ENCODE data around the gene WFS1.

WFS1 gene

DNA sequence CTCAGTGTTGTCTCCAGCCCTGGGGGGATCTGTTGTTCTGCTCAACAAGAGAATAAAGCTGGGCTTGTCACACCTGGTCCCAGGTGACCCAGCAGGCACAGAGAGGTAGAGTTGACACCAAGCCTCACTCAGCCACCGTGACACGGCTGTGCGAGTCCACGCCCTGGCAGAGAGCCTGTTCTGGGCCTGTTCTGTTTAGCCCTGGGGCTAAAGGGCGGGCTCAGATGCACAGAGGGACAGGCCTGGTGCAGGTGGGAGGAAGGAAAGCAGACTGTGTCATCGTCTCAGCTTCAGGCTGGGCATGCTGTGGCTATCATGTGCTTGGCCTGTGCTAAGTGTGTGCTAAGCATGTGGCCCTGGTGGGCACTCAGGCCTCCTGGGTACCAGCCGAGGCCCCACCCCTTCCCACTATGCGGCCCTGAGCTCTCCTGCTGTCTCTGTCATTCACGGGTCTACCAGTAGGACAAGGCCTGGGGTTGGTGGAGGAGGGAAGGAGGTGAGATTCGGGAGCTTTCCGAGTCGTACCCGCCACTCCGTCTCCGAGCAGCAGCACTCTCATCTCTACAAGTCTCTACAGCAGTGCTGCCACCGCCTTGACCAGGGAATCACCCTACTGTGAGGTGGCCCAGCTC is 10.8 kb downstream of the WFS1 start:
- no peak for DNase-seq (ENCODE audit: low spot score)

DNA sequence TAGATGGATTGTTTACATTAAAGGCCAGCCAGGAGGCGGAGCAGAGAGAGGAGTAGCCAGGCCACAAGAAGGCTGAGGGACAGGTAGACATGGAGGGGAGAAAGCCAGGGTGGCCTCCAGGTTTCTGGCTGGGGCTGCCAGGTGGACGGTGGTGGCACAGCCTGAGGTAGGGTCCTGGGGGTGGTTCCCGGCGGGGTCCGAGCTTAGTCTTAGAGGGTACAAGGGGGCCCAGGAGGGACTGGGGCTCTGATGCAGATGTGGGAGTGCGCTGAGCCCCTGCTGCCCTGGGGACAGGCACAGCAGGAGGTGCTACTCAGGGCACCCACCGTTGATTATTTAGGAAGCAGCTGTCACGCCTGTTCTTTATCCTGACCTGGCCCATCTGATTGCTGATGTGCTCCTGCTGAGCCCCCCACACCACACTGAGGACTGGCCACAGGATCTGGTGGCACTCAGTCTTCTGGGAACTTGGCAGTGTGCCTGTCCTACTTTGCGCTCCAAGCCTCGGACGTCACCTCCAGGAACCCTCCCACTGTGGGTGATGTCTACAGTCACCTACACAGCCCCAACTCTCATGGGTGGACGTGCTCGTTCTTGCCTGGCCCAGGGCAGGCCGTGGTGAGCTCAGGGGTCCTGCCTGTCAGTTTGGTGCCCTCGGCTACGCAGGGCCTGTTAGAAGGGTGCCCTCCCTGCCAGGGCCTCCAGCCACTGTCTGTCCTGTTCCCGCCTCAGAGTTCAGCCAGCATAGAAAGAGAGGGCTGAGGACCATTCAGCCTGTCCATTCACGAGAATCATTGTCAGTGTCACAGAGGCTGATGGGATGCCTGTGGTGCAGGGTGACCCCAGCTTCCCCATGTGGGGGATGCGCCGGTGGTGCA is 12.0 kb downstream of the WFS1 start:
- no peak for DNase-seq (ENCODE audit: low spot score)

DNA sequence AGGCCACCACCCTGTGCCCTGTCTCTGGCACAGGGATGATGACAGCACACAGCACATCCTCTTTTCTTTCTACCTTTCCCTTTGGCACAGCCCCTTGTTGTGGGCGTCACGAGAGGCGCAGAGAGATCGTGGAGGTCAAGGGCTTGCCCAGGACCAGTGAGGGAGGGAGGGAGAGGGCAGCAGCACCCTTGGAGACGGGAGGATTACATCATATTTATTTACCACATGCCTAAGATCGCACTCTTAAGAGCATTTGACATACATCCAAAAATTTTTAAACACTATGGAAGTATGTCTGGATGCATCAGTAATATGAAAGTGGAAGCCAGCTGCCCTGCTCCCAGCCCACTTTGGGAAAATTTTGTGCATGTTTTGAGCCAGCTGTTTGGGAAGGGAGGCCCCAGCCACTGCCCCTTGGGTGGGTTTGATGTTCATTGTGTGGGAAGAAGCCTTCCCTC is 12.7 kb downstream of the WFS1 start:
- DNase-seq (ENCODE audit: low spot score): no peak

DNA sequence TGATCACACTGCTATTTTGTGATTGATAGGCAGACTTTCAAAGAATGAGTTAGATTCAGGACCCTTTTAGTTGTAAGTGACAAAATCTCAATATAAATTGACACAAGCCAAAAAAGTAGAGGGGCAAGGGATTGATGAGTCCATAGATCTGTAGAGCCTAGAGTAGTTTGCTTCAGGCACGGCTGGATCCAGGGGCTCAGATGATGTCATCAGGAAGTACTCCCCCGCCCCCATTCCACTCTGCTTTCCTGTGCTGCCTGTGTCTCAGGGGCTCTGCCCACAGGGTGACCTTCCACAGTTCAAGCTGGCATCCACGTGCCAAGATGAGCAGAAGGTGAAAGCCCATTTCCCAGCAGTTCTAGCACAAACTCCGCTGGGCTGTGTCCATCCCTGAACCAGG is 13.6 kb downstream of the WFS1 start:
- no peak for DNase-seq (ENCODE audit: low spot score)

DNA sequence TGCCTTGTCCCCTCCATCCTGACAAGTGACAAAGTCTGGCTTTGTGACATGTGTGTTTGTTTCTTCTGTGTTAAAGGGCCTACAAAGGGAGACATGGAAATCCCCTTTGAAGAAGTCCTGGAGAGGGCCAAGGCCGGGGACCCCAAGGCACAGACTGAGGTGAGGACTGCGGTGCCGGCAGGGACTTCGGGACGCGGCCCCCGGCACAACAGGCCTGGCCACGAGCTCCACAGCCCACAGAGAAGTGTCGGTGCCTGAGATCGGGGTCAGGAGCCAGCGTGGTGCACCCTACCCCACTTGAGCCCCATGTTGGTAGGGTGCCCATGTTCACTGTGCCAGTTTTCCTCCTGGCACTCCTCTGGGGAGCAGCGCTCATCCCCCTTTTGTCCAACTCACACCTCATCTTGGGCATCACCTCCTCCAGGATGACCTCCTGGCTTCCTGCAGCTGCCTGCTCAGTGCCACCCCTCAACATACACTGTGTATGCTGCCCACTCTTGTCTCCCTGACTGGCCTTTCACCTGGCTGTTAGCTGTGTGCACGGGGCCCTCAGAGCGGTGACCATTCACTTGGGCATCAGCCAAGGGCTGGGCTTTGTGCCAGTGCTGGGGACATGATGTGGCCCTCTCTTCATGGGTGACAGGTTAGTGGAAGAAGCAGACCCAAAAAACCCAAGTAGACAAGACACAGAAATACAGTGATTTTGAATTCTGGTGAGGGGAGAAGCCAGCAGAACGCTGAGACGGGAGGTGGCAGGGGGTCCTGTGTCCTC is 17.6 kb downstream of the WFS1 start:
- DNase-seq (ENCODE audit: low spot score): no peak

DNA sequence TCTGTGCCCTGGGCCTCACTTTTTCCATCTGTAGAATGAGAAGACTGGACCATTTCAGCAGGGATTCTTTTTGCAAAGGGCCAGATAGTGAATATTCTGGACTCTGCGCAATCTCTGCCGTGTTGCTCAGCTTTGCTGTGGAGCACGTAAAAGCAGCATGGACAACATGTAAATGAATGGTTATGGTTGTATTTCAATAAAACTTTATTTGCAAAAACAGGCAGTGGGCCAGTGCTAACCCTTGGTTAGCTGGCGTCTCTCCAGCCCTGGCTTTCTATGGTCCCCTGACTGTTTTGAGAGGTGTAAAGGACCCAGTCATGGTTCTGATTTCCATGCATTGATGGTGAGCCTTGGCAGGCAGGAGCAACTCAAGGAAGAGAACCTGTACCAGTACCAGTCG is 18.7 kb downstream of the WFS1 start:
- DNase-seq (ENCODE audit: low spot score): no peak

DNA sequence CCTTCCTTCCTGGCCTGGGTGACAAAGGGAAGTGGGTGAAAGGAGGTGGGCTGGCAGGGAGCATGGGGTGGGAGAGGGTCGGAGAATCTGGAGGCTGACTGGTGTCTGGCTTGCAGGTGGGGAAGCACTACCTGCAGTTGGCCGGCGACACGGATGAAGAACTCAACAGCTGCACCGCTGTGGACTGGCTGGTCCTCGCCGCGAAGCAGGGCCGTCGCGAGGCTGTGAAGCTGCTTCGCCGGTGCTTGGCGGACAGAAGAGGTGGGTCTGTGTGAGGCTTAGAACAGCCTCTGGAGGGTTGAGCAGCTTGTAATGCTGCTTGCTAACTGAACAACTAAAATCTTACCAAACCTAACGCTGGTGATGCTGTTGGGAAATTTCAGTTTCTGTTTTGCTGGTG is 19.2 kb downstream of the WFS1 start:
- DNase-seq (ENCODE audit: low spot score): no peak

DNA sequence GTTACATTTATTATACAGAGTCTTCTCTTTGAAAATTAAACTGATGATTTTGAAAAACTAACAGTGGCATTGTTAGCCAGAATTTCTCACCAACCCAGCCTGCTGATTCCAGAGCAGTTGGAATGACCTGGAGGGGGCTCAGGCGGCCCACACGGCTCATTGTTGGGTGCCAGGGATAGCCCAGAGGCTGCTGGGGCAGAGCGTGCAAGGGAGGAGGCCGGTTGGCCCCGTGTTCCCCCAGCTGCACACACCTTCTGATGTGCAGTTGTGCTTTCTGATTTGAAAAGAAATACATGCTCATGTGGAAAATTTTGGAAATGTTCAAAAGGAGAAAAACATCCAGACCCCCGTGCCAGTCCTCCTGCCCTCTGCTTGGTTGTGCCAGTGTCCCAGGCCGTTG is 20.6 kb downstream of the WFS1 start:
- no peak for DNase-seq (ENCODE audit: low spot score)

DNA sequence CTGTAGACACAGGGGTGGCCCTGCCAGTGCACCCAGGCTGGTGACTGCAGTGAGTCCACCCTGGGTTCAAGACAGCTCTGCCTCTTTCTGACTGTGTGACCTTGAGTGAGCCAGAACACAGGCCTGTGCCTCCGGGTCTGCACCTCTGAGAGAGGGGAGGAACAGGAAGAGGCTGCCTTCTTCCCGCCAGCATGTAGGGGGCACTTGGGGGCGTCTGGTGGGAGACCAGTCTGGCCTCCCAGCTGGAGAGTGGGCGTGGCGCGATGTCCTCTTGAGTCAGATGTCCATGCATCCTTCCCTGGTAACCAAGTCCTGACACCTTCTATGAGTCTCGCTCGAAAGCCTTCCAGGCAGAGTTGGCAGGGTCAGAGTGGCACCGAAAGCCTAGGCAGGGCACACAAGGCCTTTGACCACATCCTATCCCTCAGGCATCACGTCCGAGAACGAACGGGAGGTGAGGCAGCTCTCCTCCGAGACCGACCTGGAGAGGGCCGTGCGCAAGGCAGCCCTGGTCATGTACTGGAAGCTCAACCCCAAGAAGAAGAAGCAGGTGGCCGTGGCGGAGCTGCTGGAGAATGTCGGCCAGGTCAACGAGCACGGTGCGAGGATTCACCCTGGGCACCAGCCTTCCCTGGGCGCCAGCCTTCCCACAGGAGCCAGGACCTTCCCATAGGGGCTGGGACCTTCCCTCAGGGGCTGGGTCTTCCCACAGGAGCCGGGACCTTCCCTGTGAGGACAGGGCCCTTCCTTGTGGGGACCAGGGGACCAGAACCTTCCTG is 21.3 kb downstream of the WFS1 start:
- DNase-seq (ENCODE audit: low spot score): no peak

DNA sequence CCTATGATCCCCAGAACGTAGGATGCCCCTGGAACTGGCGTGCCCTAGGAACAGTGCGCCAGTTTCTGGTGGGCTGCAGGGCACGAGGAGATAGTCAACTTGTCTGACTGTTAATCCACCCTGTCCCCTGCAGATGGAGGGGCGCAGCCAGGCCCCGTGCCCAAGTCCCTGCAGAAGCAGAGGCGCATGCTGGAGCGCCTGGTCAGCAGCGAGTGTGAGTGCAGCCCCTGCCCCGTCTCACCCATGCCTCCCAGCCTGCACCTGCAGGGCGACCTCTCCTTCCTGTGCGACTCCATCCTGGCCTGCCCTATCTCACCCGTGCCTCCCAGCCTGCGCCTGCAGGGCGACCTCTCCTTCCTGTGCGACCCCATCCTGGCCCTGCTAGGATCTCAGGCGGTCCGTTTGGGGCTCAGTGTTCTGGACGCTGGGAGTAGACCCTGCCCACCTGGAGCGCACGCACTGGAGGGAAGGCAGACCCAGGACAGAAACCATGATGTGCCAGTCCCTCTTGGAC is 22.2 kb downstream of the WFS1 start:
- no peak for DNase-seq (ENCODE audit: low spot score)

DNA sequence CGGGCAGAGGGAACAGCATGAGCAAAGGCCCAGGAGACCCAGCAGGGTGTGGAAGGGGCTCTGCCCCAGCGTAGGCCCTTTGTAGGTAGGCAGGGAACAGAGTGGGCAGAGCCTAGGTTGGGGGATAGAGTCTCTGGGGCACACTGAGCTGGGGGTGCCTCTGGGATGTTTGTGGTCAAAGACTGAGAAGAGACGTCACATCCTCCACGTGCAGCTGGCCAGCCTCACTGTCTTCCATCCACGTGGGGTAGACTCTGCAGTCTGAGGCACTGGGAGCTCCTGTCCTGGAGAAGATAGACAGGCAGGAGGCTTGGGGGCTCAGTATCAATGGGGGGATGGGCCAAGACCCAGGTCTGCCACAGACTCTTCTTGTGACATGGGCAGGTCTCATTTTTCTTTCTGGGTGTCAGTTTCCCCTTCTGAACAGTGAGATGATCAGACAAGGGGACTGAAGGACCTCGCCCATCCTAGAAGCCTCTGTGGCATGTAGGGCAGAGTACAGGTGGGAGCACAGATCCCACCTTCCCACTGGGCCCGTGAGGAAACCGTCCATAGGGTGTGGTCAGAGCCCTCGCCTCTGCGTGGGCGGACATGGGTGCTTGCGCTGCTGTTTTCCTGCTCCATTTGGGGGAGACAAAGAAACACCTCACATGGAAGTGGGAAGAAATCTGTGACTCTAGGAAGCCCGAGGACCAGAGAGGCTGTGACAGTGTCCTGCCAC is 22.9 kb downstream of the WFS1 start:
- no peak for DNase-seq (ENCODE audit: low spot score)

DNA sequence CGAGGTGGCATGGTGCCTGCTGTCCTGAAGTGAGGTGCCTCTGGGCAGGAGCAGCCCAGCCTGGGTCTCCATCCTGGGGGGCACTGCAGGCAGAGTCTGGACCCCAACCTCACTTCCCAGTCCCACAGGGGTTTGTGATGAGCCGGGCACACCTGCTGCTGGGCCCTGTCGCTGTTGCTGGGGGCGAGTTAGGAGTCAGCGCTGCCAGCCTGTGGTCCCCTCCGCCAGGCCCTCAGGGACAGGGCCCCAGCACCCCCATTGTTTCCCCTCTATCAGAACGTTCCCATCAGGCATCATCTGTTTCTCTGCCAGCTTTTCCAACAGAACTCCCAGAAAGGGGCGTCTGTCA is 23.4 kb downstream of the WFS1 start:
- DNase-seq (ENCODE audit: low spot score): no peak

DNA sequence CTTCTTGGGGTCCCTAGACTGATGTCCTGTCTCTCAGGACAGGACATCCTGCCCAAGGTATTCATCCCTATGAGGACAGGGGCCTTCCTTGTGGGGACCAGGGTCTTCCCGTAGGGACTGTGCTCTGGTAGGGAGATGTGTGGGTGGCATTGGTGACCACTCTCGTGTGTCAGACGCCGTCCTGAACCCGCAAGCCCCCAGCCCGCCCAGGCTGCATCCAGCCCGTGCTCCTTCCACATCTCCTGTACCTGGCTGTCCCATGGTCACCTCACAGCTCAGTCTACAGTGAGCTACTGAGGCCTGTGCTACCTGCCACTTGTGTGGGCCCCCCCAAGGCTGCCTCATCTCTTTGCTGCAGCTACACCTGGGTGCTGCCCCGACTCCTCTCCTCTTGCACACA is 24.0 kb downstream of the WFS1 start:
- no peak for DNase-seq (ENCODE audit: low spot score)

DNA sequence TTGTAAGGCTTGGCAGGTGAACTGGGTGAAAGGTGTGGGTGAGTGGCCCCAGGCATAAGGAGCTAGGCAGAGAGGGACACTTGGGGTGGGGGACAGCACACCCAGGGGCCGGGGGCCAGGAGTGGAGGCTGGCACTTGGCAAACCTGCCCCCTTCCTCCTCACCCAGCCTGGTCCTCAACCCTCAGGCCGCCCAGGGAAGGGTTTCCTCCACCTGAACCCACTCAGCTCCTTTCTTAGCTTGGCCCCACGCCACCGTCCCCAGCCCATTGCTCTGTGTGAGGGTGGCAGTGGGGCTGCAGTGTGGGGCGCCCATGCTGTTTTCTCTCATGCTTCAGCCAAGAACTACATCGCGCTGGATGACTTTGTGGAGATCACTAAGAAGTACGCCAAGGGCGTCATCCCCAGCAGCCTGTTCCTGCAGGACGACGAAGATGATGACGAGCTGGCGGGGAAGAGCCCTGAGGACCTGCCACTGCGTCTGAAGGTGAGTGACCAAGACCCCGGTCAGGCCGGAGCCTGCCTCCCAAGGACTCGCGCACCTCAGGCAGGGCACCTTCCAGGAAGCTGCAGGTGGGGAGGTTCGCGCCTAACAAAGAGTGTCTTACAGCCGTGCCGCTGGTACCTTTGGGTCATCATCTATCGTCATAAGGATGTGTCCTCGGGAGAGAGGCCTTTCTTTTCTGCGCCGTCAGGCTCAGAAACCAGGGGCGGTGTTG is 25.2 kb downstream of the WFS1 start:
- no peak for DNase-seq (ENCODE audit: low spot score)

DNA sequence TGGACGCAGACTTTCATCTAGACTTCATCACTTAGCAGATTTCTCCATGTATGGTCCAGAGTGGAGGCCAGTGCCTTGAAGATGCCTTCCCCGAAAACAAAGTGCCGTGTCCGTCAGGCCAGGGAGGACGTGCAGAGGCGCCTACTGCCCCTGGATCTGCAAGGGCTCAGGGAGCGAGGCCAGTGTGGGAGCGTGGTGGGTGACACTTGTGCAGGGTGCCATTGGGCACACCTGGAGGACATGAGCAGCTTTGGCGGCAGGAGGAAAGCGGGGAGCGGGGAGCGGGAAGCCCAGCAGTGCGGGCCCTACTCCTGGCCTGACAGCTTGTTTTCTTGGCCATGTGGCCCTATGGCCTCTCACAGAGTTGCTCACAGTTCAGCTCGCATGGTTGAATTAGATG is 25.8 kb downstream of the WFS1 start:
- DNase-seq (ENCODE audit: low spot score): no peak

DNA sequence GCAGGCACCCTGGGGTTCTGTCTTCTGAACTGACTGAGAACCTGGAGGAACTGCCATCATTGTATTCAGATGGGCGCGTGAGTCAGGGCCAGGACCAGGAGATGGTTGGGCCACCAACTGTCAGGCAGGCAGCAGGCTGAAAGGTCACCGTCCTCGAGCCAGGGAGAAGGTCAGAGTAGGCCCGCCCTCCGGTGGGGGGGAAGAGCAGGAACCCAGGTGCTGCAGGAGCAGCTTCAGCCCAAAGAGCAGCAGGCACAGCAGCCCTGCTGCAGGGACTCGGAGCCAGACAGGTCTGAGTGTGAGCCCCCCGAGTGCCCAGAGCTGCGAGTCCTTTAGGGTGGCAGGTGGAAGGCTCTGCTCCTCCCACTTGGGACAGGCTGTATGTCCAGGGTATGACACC is 26.4 kb downstream of the WFS1 start:
- DNase-seq (ENCODE audit: low spot score): no peak

DNA sequence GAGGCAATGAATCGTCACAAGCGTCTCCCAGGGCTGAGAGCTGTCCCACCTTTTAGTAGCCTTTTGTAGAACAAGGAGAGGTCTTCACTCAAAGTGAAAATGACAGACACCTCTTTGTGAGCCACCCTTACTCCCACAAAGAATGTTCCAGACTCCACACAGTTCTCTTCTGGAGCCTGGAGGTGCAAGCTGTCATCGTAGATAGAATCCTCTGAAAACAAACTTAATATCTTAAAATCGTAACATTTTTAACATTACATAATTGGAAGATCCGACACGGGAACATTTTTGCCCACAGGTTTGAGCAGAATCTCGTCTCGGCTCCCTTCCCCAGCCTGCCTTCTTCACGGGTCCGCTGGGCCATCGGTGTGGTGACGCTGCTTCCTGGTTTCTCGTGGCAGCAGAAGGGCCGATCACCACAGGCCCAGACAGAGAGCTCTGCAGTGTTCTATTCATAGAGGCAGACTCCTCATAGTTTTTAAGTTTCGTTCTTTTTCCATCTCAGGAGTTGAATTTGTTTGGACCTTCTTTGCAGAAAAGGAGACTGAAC is 27.7 kb downstream of the WFS1 start:
- no peak for DNase-seq (ENCODE audit: low spot score)

DNA sequence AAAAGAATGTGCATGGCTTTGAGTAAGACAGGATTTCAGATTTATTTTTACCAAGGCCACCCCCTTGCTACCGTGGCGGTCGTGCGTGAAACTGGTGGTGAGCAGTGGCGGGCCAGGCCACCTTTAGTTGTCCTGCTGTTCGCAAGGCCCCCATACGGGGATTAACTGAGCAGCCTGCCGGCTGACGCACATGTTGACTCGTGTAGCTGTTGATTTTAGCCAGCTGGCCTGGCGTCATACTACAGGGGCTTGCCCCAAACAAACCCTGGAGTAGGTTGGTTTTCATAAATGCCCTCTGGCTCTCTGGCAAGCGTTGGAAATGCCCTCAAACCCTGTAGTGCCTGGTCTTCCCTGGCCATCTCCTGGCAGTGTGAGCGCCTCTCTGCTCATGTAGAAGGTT is 28.4 kb downstream of the WFS1 start:
- DNase-seq (ENCODE audit: low spot score): no peak

DNA sequence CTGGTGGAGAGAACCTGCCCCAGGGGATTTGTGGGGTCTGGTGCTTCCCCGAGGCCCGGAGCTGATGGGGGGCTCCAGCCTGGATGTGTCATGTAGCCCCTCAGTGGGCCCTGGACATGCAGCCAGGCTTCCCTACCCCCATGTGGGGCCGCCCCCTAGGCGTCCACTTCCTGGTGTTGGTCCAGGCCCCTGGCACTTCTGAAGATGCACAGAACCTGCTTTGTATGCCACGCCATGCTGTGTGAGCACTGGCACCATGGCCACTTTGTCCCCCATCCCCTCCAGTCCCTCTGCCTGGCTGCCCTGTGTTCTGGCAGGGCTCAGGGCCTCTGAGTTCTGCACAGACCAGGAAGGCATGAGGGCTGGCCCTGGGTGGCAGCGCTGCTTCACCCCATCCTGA is 29.2 kb downstream of the WFS1 start:
- no peak for DNase-seq (ENCODE audit: low spot score)

DNA sequence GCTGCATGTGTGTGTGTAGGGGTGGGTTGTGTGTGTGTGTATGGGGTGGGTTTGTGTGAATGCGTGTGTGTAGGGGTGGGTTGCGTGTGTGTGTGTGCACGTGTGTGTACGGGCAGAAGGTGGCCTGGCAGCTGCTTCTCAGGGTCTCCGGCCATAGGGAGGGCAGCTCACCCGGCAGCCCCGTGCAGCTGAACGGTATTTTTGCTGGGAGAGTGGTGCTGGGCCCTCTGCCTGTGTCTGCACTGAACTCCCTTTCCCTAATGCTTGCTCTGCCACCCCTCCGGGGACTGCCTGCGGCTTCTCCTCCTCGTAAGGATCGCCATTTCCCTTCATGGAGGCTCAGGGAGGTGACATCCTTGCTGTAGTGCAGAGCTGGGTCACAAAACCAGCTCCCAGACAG is 30.2 kb downstream of the WFS1 start:
- no peak for DNase-seq (ENCODE audit: low spot score)

Measured in HuH-7.5 (cell line).